ENCODE data around the gene TSPAN5.

DNA sequence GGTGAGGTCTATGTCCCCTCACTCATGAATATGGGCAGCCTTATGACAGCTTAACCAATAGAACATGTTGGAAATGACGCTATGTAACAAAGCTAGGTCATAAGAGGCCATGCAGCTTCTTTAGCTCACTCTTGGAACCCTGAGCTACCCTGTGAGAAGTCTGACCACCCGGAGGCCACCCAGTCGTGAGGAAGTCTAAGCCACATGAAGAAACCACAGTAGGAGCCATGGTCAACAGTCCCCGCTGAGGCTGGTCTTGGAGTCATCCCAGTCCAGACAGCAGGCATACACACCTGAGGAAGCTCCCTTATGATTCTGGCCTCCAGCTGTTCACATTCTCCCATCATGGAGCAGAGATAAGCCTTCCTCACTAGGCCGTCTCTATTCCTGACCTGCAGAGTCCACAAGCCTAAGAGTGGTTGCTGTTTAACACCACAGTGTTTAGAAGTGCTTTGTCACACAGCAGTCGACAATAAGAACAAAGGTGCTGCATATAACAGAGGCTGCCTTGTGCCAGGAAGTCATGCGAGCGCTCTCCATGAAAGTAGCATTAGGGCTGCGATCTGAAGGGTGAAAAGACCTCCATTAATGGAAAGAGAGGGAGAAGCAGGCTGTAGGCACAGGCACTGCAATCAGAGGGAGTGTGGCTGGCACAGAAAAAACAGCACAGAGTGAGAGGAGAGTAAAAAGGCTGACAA, 38.2 kb downstream of the TSPAN5 start:
- TF ChIP-seq, protein P1, sequence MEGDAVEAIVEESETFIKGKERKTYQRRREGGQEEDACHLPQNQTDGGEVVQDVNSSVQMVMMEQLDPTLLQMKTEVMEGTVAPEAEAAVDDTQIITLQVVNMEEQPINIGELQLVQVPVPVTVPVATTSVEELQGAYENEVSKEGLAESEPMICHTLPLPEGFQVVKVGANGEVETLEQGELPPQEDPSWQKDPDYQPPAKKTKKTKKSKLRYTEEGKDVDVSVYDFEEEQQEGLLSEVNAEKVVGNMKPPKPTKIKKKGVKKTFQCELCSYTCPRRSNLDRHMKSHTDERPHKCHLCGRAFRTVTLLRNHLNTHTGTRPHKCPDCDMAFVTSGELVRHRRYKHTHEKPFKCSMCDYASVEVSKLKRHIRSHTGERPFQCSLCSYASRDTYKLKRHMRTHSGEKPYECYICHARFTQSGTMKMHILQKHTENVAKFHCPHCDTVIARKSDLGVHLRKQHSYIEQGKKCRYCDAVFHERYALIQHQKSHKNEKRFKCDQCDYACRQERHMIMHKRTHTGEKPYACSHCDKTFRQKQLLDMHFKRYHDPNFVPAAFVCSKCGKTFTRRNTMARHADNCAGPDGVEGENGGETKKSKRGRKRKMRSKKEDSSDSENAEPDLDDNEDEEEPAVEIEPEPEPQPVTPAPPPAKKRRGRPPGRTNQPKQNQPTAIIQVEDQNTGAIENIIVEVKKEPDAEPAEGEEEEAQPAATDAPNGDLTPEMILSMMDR (tag by site-specific recombination; IDR thresholded peaks at IDR 0.05) = no peak
- TF ChIP-seq MYNN (tag by site-specific recombination; IDR thresholded peaks at IDR 0.05; ENCODE audit: borderline replicate concordance) (no peak), ZNF311 (tag by site-specific recombination; IDR thresholded peaks at IDR 0.05; ENCODE audit: borderline replicate concordance) (no peak), ZNF114 (tag by site-specific recombination; IDR thresholded peaks at IDR 0.05) (no peak), ZNF561 (tag by site-specific recombination; IDR thresholded peaks at IDR 0.05; ENCODE audit: borderline replicate concordance) (no peak), ZNF670 (tag by site-specific recombination; IDR thresholded peaks at IDR 0.05; ENCODE audit: low read depth) (no peak), BCL11B (tag by site-specific recombination; IDR thresholded peaks at IDR 0.05; ENCODE audit: low read depth) (no peak), WT1 (tag by site-specific recombination; IDR thresholded peaks at IDR 0.05) (no peak), ZNF629 (tag by site-specific recombination; IDR thresholded peaks at IDR 0.05) (no peak), ZNF837 (tag by site-specific recombination; IDR thresholded peaks at IDR 0.05) (no peak)
- TF ChIP-seq, protein P2, sequence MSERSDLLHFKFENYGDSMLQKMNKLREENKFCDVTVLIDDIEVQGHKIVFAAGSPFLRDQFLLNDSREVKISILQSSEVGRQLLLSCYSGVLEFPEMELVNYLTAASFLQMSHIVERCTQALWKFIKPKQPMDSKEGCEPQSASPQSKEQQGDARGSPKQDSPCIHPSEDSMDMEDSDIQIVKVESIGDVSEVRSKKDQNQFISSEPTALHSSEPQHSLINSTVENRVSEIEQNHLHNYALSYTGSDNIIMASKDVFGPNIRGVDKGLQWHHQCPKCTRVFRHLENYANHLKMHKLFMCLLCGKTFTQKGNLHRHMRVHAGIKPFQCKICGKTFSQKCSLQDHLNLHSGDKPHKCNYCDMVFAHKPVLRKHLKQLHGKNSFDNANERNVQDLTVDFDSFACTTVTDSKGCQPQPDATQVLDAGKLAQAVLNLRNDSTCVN (tag by site-specific recombination; optimal IDR thresholded peaks at IDR 0.05) = no peak
- TF ChIP-seq, protein P3, sequence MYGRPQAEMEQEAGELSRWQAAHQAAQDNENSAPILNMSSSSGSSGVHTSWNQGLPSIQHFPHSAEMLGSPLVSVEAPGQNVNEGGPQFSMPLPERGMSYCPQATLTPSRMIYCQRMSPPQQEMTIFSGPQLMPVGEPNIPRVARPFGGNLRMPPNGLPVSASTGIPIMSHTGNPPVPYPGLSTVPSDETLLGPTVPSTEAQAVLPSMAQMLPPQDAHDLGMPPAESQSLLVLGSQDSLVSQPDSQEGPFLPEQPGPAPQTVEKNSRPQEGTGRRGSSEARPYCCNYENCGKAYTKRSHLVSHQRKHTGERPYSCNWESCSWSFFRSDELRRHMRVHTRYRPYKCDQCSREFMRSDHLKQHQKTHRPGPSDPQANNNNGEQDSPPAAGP (tag by site-specific recombination; IDR thresholded peaks at IDR 0.05) = no peak

Data from HEK293 (cell line).